CD4-positive, alpha-beta T cell treated with Interleukin-2 at 100 ng/mL for 4 hours (primary cell): ENCODE measurements around the gene KIF26B.
"Not testable (repeated sequence)": the region's sequence is repeated elsewhere in the genome, so short reads cannot be mapped to it uniquely, and the experiment has no call there.

Source experiments
- DNase-seq: peaks from one replicate; pipeline ENCODE4 v3.0.0-alpha.2; 2020; ENCODE audit warnings: low spot score

Gene KIF26B

DNA sequence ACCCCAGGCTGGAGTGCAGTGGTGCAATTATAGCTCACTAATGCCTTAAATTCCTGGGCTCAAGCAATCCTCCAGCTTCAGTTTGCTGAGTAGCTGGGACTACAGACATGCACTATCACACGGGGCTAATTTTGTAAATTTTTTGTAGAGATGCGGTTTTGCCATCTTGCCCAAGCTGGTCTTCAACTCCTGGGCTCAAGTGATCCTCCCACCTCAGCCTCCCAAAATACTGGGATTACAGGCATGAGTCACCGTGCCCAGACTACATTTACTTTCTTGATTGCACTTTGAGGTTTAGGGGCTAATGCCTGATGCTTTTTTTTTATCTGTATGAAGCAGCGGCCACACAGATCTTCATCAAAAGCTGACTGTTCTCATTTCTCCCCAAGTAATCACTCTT is 124.6 kb downstream of the KIF26B start:
- no peak for DNase-seq

DNA sequence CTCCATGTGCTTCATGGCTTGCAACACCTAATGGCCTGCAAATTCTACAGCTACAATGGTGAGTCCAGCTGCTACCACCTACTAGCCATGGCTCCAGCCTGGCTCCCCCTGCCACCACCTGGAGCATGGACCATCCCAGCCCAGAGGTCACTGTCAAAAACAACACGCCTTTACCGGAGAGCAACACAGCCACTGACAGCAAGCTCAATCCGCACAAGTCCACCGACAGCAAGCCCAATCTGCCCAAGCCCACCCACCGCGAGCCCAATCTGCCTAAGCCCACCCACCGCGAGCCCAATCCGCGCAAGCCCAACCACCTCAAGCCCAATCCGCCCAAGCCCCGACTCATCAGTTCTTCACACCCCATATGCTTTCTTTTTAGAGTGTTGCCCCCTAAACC is 128.2 kb downstream of the KIF26B start:
- DNase-seq: no peak

DNA sequence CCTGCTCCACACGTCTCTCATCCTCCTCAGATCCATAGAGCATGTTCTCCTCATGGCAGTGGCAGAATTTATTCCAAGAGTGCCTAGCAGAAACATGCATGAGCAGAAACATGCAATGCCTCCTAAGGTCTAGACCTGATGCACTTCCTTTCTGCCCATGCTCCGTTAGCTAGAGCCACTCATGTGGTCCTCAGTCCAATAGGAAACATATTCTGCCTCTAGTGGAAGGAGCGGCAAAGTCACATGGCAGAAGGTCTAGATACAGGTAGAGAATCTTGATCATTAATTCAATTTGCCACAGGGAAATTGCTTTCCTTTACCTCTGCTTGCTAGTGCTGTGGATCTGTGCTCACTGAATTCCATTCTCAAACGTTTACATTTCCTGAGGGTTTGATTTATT is 130.4 kb downstream of the KIF26B start:
- DNase-seq: no peak

DNA sequence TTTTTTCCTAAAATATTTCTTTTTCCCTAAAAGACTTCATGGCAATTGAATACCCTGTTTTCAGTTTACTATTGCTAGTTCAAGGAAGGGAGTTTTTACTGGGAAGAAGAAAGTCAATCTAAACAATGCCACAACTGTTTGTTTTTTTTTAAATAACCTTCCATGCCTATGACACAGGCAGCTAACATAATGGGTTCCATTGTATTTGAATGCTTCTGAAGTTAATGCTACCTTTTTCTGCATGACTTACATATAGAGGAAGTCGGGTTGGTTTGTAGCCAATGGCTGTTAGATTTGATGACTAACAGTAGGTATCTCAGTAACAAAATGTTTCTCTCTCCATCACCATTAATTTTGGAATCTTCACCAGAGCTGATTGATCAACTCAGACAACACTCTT is 134.0 kb downstream of the KIF26B start:
- DNase-seq: no peak

DNA sequence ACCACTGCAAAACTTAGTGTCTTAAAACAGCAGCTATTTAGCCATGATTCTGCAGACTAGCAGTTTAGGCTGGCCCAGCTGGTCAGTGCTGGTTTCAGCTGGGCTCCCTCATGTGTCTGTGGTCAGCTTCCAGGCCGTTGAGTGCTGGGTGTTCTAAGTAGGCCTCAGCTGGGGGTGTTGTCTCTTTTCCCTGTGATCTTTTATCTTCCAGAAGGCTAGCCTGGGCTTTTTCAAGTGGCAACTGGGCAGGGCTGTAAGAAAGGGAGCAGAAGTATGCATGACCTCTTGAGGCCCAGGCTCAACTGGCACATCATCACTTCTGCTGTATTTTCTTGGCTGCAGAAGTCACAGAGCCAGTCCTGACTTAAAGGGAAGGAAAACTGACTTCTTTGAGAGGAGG is 136.1 kb downstream of the KIF26B start:
- no peak for DNase-seq

DNA sequence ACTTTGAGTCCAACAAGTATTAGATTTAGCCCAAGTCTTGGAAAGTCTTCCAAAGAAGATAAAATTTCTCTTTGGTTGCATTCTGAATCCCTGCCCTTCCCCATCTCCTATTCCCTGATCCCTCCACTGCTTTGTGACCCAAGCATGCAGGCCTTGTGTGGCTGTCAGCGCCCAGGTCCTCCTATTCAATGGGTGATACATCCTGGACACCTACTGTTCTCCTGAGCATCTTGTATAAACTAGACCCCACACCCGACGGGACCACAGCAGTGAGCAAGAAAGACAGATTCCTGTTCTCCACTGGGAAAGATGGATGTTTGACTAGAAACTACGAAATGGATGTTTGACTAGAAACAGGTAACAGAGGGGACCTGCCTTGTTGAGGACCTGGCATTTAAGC is 136.6 kb downstream of the KIF26B start:
- no peak for DNase-seq

DNA sequence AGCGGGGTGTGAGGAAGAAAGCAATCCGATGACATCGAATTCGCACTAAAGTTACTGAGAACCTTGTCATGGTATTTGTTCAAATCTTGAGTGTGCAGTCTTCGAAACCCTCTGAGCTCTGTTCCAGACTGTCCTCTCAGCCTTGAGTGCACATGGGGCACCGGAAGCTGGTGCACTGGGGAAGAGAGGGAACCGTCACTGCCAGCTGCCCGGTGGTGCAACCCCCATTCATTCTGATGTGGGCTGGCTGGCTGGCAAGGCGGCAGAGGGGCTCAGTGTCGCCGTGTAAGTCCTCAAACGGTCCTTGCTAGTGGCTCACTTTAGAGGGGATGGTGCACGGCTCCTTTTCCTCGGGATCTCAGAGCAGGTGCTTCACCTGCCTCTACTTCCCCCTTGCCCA is 137.4 kb downstream of the KIF26B start:
- DNase-seq: no peak

DNA sequence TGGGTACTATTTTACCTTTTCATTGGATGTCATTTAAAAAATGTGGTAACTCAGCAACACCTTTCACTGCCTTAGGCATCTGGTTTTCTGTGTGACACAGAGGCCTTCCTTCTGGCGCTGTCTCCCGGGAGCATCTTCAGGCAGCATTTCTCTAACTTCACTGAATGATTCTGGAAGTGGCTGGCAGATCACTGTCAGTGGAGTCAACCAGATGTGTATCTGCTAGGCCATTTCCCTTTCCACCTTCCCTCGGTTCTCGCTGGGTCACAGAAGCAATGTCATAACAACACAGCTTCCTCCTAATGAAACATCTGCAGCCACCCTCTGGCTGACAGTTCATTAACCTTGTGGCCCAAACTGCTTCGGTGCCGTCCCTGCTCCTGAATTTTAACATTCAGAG is 137.8 kb downstream of the KIF26B start:
- no peak for DNase-seq

DNA sequence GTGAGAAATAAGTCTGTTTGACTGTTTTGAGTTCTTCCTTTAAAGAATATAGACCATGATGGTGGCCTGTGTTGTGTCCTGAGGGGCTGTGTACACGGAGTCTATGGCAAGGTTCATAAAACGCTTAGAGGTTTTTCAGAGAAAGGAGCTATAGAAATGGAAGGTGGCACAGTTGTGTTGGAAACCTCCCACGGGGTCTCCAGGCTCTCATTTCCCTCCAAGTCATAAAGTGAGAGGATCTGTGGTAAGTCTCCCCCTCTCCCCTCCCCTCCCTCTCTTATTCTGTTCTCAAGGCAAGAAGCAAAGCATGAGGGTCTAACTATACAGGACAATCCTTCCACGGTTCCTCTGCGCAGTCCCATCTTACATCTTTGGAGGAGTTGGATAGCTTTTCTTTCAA is 139.2 kb downstream of the KIF26B start:
- no peak for DNase-seq

DNA sequence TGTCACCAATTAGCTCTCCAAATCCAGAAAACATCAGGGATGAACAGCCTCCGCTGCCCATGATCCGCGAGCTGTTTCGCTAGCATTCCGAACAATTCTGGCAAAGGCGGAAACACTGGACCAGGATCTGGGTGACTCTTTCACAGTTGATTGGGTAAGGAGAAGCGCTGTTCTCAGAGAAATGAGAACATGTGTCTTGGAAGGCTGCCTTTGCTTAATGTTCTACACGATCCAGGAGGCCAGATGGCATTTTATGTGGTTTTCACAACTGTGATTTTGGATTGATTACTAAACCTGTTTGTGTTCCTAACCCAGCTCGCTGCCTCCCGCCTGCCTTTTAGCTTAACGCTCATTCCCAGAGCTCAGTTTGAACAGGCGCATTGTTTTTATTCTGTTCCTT is 144.0 kb downstream of the KIF26B start:
- DNase-seq: no peak

DNA sequence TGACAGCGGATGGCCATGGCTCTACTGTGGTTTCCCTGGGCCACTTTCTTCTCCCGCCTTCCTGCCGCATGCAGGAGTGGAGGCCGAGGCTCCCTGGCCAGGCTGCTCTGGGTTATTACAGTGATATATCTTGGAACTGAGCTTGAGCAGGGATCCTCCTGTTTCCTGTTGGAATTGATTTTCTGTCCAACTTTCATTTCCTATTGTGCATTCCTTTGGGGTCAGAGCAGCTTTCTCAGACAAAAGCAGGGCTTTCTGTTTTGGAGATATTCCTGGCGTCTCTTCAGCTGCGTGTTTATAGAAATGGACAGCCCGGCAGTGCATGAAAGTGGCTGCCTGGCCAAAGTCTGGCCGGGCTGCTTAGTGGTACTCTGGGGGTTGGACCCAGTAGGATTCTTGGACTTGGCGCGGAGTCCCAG is 146.4 kb downstream of the KIF26B start:
- DNase-seq: no peak

DNA sequence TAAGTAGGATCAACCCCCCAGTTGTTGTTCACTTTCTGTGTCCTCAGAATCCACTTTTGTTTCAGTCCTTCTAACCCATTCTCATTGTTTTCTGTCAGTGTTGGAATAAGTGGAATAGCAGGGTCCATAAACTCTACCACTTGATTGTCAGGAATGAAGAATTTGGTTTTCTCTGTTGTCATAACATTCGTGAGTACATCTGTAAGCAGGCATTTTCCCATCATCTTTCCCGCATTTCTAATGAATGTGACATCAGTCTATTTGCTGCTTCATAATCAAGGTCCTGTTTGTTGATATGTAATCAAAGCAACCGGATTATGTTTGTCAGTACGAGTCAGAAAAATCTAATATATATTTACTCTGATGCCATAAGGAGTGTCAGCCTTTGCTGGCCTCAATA is 147.1 kb downstream of the KIF26B start:
- no peak for DNase-seq

DNA sequence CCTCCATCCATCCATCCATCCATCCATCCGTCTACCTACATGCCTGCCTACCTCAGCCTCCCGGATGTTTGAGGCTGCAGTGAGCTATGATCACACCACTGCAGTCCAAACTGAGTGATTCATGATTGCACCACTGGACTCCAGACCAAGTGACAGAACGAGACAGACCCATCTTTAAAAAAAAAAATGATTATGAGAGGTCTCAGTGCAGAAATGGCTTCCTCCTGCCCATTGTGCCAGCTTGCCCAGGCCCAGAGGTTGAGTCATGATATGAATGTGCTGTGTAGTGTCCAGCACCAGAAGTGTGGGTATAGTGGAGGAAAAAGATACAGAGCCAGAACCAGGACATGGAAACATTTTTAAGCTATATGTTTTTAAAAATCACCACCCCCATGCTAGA is 149.9 kb downstream of the KIF26B start:
- DNase-seq: no peak

DNA sequence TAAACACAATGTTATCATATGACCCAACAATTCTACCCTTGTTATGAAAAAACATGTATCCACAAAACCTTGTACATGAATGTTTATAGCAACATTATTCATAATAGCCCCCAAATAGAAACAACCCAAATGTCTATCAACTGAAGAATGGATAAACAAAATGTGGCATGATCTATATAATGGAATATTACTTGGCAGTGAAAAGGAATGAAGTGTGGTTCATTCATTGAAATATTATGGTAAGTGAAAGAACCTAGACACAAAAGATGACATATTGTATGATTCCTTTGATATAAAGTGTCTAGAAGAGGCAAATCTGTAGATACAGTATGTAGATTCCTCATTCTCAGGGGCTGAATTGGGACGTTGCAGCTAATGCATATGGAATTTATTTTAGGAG is 151.2 kb downstream of the KIF26B start:
- DNase-seq: no peak

DNA sequence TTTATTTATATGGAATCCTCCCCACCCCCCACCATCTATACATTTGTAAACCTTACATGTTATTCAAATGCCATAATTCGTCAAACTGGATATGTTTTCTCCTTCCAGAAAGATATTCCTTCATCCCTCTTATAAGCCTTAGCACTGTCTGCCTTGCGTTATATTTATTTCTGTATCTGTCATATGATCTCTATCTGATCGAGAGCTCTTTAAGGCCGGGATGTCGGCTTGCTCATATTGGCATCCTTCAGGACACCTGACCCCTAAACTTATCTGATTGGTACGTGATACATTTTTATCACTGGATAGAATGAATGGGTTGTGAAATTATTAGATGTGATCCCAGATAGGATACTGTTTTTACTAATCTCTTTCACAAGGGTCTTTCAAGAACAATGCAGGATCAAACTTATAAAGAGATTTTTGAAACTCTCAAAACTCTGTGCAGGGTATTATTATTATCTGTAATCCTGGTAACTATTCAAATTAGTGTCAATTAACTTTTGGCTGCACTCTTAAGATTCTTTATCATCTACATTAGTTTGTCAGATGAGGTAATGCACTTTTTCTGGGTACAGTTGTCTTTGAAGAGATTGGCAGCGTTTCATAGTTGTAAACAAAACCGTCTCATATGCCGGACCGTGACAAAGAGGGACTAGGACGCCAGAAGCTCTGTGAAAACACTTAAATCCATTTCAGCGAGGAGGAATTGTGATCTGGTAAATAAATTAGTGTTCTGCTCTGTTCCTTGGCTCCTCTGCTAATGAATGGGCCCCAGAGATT is 152.0 kb downstream of the KIF26B start:
- DNase-seq: no peak

DNA sequence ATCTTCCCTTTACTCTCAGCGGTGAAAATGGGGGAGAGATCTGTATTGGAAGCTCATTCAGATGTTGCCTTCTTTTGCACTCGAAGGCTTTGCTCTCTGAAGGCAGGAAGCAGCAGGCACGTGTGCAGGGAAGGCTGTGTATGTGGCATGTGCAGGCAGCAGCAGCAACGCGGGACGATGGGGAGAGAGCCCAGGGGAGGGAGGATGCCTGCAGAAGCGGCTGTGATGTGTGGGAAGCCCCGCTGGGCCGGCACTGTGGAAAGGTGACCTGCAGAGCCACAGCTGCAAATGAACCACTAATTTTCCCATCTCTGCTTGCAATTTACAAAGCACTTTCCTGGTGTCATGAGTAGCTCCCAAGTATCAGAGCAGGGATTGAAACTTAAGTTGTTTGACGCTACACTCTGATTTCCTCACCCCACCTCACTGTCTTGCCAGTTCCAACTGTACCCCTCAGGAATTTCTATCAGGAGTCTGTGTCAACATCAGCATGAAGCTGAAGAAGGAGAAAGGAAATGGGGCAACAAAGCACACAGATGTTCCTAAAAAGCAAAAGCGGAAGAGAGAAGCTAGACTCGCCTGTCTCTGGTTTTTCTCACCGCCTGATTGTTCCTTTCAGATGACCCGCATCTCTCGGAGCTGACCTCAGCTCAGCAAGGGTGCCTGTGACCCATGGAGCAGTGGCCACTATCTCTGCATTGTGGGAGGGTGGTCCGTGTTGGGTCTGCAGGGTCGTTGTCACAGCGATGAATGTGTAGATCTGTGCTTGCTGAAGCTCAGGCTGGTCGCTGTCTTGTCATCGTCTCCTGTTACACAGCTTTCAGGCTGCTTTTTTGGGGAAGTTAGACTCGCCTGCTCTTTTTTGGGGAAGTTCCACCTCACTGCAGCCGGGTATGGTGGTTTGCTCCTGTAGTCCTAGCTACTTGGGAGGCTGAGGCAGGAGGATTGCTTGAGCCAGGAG is 156.1 kb downstream of the KIF26B start:
- DNase-seq: no peak

DNA sequence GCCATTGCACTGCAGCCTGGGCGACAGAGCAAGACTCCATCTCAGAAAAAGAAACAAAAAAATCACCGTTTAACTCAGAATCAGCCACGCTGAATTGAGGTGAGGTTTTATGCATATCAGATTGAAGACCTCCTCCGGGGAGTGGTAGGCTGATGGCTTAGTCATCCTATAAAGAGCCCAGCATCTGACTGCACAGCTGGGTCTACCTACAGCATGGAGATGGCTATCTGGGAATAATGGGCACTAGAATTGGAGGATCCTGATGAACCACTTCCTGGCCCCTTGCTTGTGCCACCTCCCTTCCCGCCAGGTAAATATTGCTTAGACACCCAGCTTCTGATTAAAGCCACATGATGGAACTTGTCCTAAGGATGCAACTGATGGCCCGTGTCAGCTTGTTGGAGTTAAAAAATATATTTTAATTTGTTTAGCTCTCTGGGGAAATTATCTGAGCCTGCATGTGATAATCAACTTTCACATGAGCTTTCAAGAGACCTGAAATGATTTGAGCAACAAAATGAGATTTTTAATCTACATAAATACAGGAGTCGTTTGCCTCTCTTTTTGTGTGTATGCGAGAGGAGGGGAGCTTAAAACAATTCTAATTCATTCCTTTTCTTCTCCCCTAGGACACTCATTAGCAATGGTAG is 157.2 kb downstream of the KIF26B start:
- no peak for DNase-seq

DNA sequence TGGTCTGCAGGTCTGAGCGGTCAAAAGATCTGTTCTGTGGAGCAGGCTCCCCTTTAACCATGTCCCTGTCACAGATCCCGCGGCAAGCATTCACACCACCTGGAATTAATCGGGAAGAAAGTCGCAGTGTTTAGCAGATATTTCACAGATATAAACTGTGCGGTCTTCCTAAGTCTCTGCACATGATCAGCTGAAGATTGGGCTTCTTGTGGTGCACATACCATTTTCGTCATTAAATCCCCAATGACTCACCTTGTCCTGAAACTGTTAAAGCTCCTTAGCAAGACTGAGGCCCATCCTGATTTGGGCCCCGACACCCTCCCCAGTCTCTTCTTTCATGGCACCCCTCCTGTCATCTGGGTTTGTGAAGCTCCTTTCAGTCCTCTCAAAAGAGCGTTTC is 158.8 kb downstream of the KIF26B start:
- DNase-seq: no peak

DNA sequence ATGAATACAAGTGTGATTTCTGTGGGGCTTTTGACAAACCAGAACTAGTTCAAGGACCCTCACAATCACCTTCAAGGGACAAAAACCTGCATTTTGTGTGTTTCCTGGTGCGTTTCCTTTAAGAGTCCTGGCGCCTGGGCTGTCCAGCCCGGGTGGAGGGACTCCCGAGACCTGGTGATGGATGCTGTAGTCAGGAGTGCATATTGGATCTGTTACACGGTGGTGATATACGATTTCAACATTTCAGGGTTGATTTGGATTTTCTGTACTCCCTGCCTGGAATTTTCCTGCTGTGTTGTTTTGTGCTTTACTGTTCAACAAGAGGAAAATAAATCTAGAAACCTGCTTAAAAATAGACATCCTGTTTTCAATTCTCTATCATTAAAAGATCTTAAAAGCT is 162.0 kb downstream of the KIF26B start:
- no peak for DNase-seq

DNA sequence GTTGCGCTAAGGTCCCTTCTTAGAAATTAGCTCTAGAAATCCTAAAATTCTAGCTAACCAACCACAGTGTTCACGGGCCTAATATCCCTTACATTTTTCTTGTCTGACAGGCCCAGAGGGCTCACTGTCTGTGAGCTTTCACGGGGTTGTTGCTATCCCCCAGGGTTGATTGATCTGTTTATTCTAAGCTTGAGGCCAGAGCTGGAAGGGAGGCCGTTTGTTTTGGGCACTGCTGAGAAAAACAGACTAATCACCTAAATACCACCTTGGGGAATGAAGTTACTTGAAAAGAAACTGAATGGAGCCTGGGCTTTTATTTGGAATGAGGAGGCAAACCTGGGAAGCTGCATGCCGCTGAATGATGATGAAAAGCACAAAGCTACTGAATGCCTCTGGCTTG is 162.4 kb downstream of the KIF26B start:
- no peak for DNase-seq

DNA sequence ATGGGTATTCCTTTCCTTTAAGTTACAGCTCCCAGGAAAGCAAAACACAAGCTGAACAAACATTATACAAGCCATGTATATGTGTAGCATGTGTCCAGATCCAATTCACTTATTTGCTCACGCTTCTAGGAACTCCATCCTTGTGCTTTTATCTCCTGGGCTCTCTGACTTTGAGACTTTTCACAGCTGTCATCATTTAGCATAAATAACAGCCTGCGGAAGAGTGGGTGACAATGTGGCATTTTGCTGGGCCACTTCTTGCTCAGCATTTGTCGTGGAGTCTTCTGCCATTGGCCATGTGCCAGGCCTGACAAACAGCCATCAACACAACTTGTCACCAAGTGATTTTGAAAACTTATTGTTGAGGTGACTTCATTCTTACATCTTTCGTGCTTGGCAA is 164.3 kb downstream of the KIF26B start:
- DNase-seq: no peak

DNA sequence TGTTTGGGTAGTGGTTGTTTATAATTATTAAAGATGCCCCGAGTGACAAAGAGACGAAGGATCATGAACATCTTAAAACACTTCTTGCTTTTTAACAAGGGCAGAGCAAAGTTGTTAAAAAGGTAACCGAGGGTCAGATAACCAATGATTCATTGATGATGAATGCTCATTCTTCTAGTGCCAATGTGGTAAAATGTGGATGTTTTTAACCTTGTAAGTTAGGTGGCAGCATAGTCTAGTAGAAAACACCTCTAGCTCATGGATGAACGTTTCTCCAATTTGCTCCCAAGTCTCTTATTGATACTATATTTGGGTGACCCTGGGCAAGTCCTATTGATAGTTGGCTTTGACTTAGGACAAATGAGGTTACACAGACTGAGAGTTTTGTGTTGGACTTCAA is 167.9 kb downstream of the KIF26B start:
- DNase-seq: no peak

DNA sequence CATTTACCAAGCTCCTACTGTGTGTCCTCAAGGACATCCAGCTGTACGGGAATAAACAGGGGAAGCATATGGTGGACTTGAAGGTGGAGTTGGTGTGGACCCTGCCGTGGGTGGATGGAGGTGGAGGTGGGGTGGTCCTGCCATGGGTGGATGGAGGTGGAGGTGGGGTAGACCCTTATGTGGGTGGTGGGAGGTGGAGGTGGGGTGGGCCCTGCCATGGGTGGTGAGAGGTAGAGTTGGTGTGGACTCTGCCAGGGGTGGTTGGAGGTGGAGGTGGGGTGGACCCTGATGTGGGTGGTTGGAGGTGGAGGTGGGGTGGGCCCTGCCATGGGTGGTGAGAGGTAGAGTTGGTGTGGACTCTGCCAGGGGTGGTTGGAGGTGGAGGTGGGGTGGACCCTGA is 169.0 kb downstream of the KIF26B start:
- not testable (repeated sequence) for DNase-seq
